ENCODE measurements around the gene ALAD.
"Not testable (repeated sequence)": the region's sequence is repeated elsewhere in the genome, so short reads cannot be mapped to it uniquely, and the experiment has no call there.

DNA sequence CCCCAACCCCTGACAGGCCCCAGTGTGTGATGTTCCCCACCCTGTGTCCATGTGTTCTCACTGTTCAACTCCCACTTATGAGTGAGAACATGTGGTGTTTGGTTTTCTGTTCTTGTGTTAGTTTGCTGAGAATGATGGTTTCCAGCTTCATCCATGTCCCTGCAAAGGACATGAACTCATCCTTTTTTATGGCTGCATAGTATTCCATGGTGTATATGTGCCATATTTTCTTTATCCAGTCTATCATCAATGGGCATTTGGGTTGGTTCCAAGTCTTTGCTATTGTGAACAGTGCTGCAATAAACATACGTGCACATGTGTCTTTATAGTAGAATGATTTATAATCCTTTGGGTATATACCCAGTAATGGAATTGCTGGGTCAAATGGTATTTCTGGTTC, 36.6 kb upstream of the ALAD start:
- TF ChIP-seq, protein P1, sequence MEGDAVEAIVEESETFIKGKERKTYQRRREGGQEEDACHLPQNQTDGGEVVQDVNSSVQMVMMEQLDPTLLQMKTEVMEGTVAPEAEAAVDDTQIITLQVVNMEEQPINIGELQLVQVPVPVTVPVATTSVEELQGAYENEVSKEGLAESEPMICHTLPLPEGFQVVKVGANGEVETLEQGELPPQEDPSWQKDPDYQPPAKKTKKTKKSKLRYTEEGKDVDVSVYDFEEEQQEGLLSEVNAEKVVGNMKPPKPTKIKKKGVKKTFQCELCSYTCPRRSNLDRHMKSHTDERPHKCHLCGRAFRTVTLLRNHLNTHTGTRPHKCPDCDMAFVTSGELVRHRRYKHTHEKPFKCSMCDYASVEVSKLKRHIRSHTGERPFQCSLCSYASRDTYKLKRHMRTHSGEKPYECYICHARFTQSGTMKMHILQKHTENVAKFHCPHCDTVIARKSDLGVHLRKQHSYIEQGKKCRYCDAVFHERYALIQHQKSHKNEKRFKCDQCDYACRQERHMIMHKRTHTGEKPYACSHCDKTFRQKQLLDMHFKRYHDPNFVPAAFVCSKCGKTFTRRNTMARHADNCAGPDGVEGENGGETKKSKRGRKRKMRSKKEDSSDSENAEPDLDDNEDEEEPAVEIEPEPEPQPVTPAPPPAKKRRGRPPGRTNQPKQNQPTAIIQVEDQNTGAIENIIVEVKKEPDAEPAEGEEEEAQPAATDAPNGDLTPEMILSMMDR (IDR thresholded peaks at IDR 0.05 in 4 of 5, conservative IDR thresholded peaks at IDR 0.05 in 1 of 5), result not testable (repeated sequence)
- TF ChIP-seq POLR2A (IDR thresholded peaks at IDR 0.05), result not testable (repeated sequence)

Measured in gastrocnemius medialis (tissue), 4 donors.